Measurements from ENCODE around the gene OR51M1.

DNA sequence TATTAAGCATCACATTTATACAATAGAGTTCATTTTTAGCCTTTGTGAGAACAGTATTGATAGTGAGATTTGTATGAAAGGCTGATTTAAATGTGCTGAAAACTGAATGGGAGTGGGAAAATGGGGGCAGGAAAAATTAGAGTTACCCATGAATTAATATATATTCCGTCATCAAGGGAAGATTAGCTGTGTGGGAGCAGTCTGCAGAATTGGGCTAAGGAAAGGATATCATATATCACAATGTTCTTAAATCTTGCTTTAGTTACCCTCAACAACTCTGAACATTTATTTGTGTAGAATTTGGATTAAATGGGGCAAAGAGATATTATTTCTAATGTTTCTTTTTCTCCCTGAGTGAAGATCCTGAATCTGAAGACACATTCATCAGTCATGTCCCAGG, 38.2 kb downstream of the OR51M1 start, which contains the start of gene OR51Q1:
- no peak for TF ChIP-seq GATA3 (IDR thresholded peaks at IDR 0.05; ENCODE audit: low read depth, low read length)
- no peak for TF ChIP-seq GATA2 (IDR thresholded peaks at IDR 0.05; ENCODE audit: low read depth, low read length)
